ENCODE measurements around the gene ADRB2. TPM values are rescaled to one million over a fixed set of nuclear protein-coding genes. Genes with fewer than 3 reads are reported as not detected.

ADRB2 gene
- total and polyA plus RNA-seq, 8 donors: 0.37 to 20.4 (median 4.2) TPM; not detected in 1

- intact Hi-C loops (cut with DNase I; ENCODE audit: low total_unique reads): no loop called here
- TF ChIP-seq POLR2AphosphoS5 (IDR thresholded peaks at IDR 0.05): peak in 1 of 3 donors; percentile 5
- no peak for TF ChIP-seq EP300 (IDR thresholded peaks at IDR 0.05)
- 0 to 1% (median 0%) methylated on average over 9 of the region's 9 CpGs for WGBS, 5 donors
These were observed 727 bp upstream of the ADRB2 start for GRCh38 chr5:148825716-148826052.

GRCh38 chr5:148826739-148827070, 294 bp downstream of the ADRB2 start:
- Histone ChIP-seq H3K27me3 (no peaks in the 10 kb centered on the region), H3K9me3 (no peaks in the 10 kb centered on the region), H3K4me3 (peak overlapping the region; percentile 48 to 60 (median 55)), H3K27ac (peak overlapping the region; percentile 74 to 94 (median 90)), H3K36me3 (no peaks in the 10 kb centered on the region), H3K4me1 (peaks cover 5 to 67% (median 24%) of the 10 kb centered on the region in 4 donors)
- 10 to 34% (median 15%) methylated on average over 3 to 28 of the region's 28 CpGs for WGBS, 5 donors
- intact Hi-C loops (cut with DNase I; ENCODE audit: low total_unique reads): no loop called here
- no peak for DNase-seq
- TF ChIP-seq EP300 (IDR thresholded peaks at IDR 0.05): no peak

More at GRCh38 chr5:148825716-148826052, 727 bp upstream of the ADRB2 start:
- Histone ChIP-seq H3K9me3 (no peaks in the 10 kb centered on the region), H3K27ac (peak overlapping the region; percentile 87 to 94 (median 90)), H3K4me3 (peak overlapping the region; percentile 48 to 60 (median 55)), H3K4me1 (peaks cover 5 to 57% (median 24%) of the 10 kb centered on the region in 4 donors), H3K27me3 (no peaks in the 10 kb centered on the region), H3K36me3 (no peaks in the 10 kb centered on the region)
- DNase-seq: no peak

DNA sequence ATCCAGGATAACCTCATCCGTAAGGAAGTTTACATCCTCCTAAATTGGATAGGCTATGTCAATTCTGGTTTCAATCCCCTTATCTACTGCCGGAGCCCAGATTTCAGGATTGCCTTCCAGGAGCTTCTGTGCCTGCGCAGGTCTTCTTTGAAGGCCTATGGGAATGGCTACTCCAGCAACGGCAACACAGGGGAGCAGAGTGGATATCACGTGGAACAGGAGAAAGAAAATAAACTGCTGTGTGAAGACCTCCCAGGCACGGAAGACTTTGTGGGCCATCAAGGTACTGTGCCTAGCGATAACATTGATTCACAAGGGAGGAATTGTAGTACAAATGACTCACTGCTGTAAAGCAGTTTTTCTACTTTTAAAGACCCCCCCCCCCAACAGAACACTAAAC, 1.3 kb downstream of the ADRB2 start:
- peak overlapping the region; percentile 48 to 60 (median 55) for H3K4me3 ChIP-seq
- no peaks in the 10 kb centered on the region for H3K27me3 ChIP-seq
- no peaks in the 10 kb centered on the region for H3K9me3 ChIP-seq
- peaks cover 5 to 77% (median 24%) of the 10 kb centered on the region in 4 donors for H3K4me1 ChIP-seq
- DNase-seq: no peak
- peak overlapping the region in 4 of 5 donors; percentile 30 to 94 (median 90) for H3K27ac ChIP-seq
- intact Hi-C loops (cut with DNase I; ENCODE audit: low total_unique reads): no loop called here
- 65 to 73% (median 70%) methylated on average over 7 of the region's 7 CpGs for WGBS, 5 donors
- no peaks in the 10 kb centered on the region for H3K36me3 ChIP-seq
- TF ChIP-seq, protein P1, sequence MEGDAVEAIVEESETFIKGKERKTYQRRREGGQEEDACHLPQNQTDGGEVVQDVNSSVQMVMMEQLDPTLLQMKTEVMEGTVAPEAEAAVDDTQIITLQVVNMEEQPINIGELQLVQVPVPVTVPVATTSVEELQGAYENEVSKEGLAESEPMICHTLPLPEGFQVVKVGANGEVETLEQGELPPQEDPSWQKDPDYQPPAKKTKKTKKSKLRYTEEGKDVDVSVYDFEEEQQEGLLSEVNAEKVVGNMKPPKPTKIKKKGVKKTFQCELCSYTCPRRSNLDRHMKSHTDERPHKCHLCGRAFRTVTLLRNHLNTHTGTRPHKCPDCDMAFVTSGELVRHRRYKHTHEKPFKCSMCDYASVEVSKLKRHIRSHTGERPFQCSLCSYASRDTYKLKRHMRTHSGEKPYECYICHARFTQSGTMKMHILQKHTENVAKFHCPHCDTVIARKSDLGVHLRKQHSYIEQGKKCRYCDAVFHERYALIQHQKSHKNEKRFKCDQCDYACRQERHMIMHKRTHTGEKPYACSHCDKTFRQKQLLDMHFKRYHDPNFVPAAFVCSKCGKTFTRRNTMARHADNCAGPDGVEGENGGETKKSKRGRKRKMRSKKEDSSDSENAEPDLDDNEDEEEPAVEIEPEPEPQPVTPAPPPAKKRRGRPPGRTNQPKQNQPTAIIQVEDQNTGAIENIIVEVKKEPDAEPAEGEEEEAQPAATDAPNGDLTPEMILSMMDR (IDR thresholded peaks at IDR 0.05): no peak
- TF ChIP-seq POLR2AphosphoS5 (IDR thresholded peaks at IDR 0.05): no peak
- TF ChIP-seq EP300 (IDR thresholded peaks at IDR 0.05): no peak
- TF ChIP-seq POLR2A (IDR thresholded peaks at IDR 0.05): no peak

DNA sequence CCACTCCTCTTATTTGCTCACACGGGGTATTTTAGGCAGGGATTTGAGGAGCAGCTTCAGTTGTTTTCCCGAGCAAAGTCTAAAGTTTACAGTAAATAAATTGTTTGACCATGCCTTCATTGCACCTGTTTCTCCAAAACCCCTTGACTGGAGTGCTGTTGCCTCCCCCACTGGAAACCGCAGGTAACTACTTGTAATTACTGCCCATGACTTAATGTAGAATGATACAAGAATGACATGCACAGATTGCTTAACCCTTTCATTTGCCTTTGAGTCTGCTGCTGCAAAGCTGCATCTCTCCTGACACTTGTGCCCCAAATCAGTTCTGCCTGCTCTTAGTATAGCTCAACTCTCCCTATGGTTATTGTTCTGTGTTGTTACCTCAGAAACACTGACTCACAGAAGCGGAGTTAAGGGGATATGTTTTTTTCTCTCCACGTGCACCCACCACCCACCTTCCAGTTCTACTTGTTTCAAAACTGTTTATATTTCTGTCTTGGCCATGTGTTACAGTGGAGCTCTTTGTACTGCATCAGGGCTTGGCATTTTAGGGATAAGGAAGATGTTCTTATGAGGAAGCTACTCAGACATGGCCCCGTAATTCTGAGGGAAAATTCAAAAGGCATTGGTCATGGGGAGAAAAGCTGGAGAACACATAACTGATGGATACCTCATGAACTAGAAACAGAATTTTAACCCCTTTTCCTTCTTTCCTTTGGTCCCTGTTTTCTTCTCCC, 2.3 kb downstream of the ADRB2 start:
- no peak for TF ChIP-seq POLR2AphosphoS5 (IDR thresholded peaks at IDR 0.05)
- no peak for TF ChIP-seq EP300 (IDR thresholded peaks at IDR 0.05)
- no peak for TF ChIP-seq POLR2A (IDR thresholded peaks at IDR 0.05)
- TF ChIP-seq, protein P1 (IDR thresholded peaks at IDR 0.05): no peak
- H3K36me3 ChIP-seq: no peaks in the 10 kb centered on the region

GRCh38 chr5:148829248-148829594, 2.8 kb downstream of the ADRB2 start:
- DNase-seq: no peak
- Histone ChIP-seq H3K27ac (peak overlapping the region in 3 of 5 donors; percentile 22 to 90 (median 73)), H3K9me3 (no peaks in the 10 kb centered on the region), H3K36me3 (no peaks in the 10 kb centered on the region), H3K27me3 (no peaks in the 10 kb centered on the region), H3K4me1 (peaks cover 5 to 83% (median 24%) of the 10 kb centered on the region in 4 donors), H3K4me3 (peak overlapping the region; percentile 48 to 60 (median 55))
- whole genome bisulfite sequencing, 5 donors: 75 to 83% (median 81%) methylated on average over 3 of the region's 3 CpGs
- intact Hi-C loops (cut with DNase I; ENCODE audit: low total_unique reads): no loop called here
- TF ChIP-seq POLR2A (IDR thresholded peaks at IDR 0.05) (no peak), POLR2AphosphoS5 (IDR thresholded peaks at IDR 0.05) (no peak), EP300 (IDR thresholded peaks at IDR 0.05) (no peak)
- TF ChIP-seq, protein P1 (IDR thresholded peaks at IDR 0.05): no peak

More for the DNA sequence above, 2.3 kb downstream of the ADRB2 start:
- no peaks in the 10 kb centered on the region for H3K9me3 ChIP-seq
- peak overlapping the region; percentile 48 to 60 (median 55) for H3K4me3 ChIP-seq
- DNase-seq: no peak
- H3K27me3 ChIP-seq: no peaks in the 10 kb centered on the region
- peaks cover 5 to 82% (median 24%) of the 10 kb centered on the region in 4 donors for H3K4me1 ChIP-seq
- intact Hi-C loops (cut with DNase I; ENCODE audit: low total_unique reads): no loop called here
- H3K27ac ChIP-seq: peak overlapping the region in 3 of 5 donors; percentile 22 to 90 (median 30)
- WGBS, 5 donors: 37 to 47% (median 40%) methylated on average over 6 of the region's 6 CpGs

Data from stomach (tissue), 9 donors.